GM21381 (cell line): ENCODE results near the gene EPS8L3.
"Not testable (repeated sequence)": the region's sequence is repeated elsewhere in the genome, so short reads cannot be mapped to it uniquely, and the experiment has no call there.

Experiments
- ATAC-seq: cut with Tn5 transposase; IDR thresholded peaks from one replicate; pipeline ENCODE4 v1.9.1; 2021; ENCODE audit warnings: mild to moderate bottlenecking, moderate library complexity; ENCODE audit not compliant: unreplicated experiment

EPS8L3 gene

GRCh38 chr1:109782514-109782913 is 18.8 kb upstream of the EPS8L3 start:
- ATAC-seq, result no peak

- no peak for ATAC-seq
Measured at GRCh38 chr1:109781806-109782205, 18.1 kb upstream of the EPS8L3 start.

DNA sequence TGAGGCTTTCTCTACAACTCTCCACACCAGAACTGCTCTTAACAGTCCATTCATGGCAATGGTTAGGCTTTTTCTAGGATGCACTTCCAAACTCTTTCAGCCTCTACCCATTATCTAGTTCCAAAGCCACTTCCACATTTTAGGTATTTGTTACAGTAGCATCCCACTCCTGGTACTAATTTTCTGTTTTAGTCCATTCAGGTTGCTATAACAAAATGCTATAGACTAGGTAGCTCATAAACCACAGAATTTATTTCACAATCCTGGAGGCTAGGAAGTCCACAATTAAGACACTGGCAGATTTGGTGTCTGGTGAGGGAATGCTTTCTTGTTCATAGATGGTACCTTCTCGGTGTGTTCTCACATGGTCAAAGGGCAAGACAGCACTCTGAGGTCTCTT is 17.3 kb upstream of the EPS8L3 start:
- no peak for ATAC-seq

DNA sequence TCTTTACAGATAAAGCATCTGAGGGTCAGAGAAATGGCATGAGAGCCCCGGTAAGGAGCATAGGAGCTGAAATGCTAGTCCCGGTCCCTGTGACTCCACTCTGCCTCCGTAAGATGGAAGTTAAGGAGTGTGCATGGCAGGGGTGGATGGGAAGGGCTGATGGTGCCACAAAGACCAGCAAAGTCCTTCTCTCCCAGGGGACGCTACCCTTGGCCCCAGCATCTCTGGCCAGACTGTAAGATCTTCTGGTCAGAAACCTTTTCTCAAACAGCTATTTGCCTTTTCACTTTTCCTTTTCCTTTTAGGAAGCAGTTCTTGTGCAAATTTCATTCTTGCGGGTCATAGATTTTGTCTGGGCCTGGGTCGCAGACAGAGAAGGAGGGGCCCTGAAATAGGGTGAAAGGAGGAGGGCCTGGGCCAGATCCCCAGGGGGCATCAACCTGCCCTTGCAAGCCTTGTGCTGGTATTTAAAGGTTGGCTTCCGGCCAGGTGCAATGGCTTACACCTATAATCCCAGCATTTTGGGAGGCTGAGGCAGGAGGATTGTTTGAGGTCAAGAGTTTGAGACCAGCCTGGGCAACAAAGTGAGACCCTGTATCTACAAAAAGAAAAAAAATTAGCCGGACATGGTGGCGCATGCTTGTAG is 14.4 kb upstream of the EPS8L3 start:
- ATAC-seq, result no peak

DNA sequence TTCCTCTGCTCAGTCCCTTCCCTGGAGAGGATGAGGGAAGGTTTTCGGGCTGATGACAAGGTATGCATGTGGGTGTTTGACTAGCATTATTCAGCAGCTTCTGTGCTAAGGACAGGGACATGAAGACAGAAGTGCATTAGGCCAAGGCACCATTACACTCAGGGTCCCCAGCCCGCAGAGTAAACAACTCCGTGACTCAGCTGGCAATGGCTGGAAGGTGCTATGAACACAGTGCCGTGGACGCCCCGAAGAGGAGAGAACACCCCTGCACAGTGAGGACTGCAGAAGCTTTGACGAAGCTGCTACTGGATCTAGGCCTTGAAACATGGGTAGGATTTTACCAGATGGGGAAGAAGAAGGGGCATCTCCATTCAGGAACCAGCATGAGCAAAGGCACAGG is 13.7 kb upstream of the EPS8L3 start:
- ATAC-seq, result no peak

GRCh38 chr1:109776911-109777310 is 13.2 kb upstream of the EPS8L3 start:
- ATAC-seq, result peak; percentile 49

DNA sequence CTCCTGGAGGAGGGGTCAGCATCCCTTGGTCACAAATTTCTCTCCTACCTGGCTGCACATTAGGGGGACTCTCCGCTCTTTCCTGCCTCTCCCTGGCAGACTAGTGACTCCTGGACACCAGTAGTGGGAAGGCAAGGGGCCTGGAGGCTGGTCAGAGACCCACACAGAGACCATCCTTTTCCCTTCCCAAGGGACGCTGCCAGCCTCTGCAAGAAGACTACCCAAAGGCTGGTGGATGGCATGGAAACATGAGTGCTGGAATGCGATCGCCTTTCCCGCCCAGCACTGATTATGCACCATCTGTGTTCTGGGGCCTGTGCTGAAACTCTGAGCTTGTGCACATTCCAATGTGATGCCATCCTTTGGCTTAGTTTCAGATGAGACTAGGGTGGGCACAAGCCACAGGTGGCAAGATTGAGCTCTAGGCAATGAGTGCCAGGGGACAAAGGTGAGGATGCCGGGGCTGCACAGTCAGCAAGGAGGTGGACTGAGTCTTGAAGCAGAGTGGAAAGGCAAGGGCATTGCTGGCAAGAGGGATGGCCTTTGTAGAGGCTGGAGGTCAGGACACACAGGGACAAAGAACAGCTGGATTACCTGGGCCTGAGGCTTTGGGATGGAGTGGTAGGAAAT is 12.6 kb upstream of the EPS8L3 start:
- no peak for ATAC-seq

DNA sequence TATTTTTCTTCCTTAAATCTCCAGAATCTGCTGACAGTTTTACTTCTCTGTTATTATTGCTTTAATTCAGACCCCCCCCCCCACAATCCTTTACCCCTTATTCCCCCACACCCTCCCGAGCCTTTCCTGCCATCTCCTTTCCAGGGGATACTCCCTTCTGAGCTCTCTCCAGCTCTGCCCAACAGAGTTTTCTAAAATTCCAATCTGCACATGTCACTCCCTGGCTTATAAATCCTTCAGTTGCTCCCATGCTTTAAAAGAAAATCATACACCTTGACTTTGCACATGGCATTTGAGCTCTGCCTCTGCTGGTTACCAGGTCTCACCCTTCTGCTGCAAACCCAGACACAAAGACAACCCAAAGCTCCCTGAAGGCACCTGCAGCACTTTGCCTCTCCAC is 11.7 kb upstream of the EPS8L3 start:
- no peak for ATAC-seq

GRCh38 chr1:109773900-109774485 is 10.3 kb upstream of the EPS8L3 start:
- no peak for ATAC-seq

- peak; percentile 59 for ATAC-seq
Measured at GRCh38 chr1:109773203-109773899, 9.6 kb upstream of the EPS8L3 start.

GRCh38 chr1:109772658-109773202 is 9.0 kb upstream of the EPS8L3 start:
- no peak for ATAC-seq

DNA sequence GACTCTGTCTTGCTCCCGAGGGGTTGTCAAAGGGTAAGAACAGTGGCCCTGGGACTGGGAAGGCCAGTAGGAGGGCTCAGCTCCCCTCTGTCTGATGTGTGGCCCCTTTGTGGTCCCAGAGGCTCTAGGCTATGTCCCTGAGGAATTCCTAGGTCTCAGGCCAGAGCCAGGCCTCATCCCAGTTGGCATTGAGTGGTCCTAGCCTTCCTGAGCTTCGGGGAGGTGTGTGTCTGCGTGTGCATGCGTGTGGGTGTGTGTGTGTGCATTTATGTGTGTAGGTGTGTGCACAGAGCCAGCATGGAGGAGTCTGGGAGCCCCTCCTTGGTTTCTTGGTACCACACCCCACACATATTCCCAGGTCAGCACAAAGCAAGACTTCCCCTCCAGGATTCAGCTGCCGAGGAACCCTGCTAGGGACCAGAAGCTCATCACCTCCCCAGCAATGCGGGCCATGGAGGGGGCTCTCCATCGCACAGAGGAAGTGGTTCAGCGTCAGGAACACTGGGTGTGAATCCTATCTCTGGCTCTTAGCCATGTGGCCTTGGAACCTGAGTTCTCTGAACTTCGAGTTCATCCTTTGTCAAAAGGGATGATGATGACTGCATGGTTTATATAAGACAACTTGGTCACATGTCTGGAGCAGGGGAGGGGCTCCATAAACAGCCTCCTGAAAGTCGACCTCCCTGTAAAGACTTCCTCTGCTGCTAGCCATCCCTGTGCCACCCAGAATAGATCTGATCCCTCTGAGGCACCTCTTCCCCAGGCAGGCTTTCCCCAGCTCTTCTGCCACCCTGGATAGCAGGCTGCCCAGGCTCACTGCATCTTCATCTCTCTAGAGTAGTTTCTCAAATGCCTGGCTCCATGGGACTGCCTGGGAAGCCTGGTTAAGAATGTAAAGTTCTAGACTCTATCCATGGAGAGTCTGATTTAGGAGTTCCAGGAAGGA is 8.3 kb upstream of the EPS8L3 start:
- ATAC-seq, result no peak

DNA sequence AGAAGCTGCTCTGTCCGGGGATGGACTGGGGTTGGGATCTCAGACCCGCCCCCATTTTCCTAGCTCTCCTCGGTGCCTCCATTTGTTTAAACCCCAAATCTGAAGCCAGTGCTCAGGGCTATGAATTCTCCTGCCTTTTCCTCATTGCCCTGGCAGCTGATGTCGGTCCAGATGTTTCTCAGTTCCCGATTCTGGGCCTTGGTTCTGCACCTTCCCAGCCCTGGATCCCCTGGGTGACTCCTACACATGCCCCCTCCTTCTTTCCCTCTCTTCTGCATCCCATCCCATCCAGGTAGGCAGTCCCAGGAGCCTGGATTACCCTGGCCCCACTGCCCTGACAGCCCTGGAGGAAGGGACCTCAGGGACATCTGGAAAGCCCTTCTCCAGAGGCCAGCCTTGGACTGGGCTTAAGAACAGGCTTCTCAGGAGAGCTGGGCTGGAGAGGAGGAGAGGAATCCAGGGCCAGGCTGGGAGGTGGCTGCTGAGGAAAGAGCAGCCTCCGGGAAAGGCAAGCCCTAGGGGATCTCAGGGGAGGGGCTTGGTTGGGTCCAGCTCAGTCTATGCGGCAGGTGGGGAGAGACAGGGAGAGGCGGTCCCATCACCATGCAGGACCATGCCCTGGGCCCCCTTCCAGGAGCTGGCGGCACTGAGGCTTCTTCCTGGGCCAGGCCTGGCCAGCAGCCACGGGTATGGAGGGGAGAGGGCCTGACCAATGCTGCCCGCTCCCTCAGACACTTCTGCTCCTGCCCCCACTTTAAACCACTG is 6.8 kb upstream of the EPS8L3 start:
- no peak for ATAC-seq

- no peak for ATAC-seq
Measured at GRCh38 chr1:109769330-109770078, 5.8 kb upstream of the EPS8L3 start.

GRCh38 chr1:109768820-109769219 is 5.1 kb upstream of the EPS8L3 start:
- no peak for ATAC-seq

DNA sequence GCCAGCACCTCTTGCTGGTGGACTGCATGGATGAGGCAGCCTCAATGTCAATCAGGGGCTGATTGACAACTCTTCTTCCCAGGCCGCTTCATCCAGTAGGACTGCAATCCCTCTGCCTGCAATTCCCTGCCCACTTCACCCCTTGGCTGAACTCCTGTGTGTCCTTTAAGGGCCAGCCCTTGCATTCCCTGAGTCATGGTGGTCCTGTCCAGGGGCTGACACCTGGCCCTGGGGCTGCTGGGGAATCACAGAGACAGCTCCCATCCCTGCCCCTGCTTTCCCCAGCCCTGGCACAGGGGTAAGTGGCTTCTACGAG is 4.6 kb upstream of the EPS8L3 start:
- ATAC-seq, result no peak

- ATAC-seq, result no peak
Measured at GRCh38 chr1:109767637-109768334, 4.1 kb upstream of the EPS8L3 start.

GRCh38 chr1:109766991-109767636 is 3.4 kb upstream of the EPS8L3 start:
- ATAC-seq, result not testable (repeated sequence)
